Hepatocyte (in vitro differentiated cells): ENCODE results near the gene SLC6A4.

ENCODE experiments used
- CTCF ChIP-seq: fragments of 200-600 bp; sonication (generic); IDR thresholded peaks from 2 replicates; pipeline ENCODE4 v1.5.1; 2016; ENCODE audit warnings: antibody characterized with exemption, mild to moderate bottlenecking; ENCODE audit not compliant: poor library complexity
- EZH2phosphoT487 ChIP-seq: fragments of 200-600 bp; sonication (generic); IDR thresholded peaks from one replicate; pipeline ENCODE4 v1.6.1; 2018; ENCODE audit warnings: antibody characterized with exemption, mild to moderate bottlenecking, low read depth, moderate library complexity; ENCODE audit not compliant: unreplicated experiment, severe bottlenecking

GRCh38 chr17:30251931-30252330 is 16.4 kb upstream of the SLC6A4 start:
- TF ChIP-seq CTCF, result no peak
- no peak for TF ChIP-seq EZH2phosphoT487
